Epithelial cell of esophagus (primary cell): ENCODE results near the gene PPP3CB.

Experiments used
- DNase-seq: peaks from one replicate; pipeline ENCODE4 v3.0.0; 2010; ENCODE audit warnings: low read depth
- H3K4me3 ChIP-seq: 2 replicates; pipeline ENCODE4 v1.5.1; 2011; ENCODE audit warnings: mild to moderate bottlenecking, low read length, control low read depth
- CTCF ChIP-seq: IDR thresholded peaks from 2 replicates; pipeline ENCODE4 v1.5.1; 2011; ENCODE audit warnings: low read depth, mild to moderate bottlenecking, low read length, control low read depth, inconsistent platforms; ENCODE audit not compliant: insufficient read depth; ENCODE audit errors: missing control alignments

PPP3CB gene

DNA sequence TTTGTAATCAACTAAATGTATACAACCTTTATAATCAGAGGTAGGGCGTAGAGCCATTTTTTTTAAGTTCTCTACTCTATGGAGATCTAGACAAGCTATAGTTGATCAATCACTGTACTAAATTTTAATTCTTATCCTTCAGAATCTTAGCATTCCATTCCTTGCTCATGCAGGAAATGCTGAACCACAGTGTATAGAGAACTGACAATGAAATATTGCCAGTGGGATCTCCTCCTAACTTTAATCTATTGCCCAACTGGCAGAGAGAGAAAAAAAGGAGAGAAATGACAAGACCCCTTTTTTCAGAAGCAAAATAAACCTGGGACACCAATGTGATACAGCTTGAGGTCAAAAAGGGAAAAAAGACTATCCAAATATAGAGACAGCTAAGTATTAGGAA lies 26.4 kb upstream of the PPP3CB start:
- no peak for TF ChIP-seq CTCF
- H3K4me3 ChIP-seq: no peak overlapping the region
- no peak for DNase-seq

DNA sequence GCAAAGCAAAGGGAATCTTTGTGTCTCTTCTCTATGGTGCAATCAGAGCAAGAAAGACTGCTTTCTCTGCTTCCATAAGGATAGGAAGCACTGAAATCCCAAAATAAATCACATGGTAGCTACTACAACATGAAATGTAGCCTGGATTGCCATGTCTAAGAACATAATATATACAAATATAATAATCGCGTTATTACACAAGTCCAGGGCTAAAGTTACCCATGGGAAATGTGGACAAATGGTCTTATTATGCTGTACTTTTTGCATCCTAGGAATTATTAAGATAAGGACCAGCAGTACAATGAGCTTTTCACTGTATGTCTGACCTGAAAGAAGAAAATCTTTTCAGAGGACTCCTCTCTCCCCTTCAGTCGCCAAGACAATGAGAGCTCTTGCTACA lies 23.5 kb upstream of the PPP3CB start:
- no peak overlapping the region for H3K4me3 ChIP-seq
- no peak for DNase-seq
- no peak for TF ChIP-seq CTCF

DNA sequence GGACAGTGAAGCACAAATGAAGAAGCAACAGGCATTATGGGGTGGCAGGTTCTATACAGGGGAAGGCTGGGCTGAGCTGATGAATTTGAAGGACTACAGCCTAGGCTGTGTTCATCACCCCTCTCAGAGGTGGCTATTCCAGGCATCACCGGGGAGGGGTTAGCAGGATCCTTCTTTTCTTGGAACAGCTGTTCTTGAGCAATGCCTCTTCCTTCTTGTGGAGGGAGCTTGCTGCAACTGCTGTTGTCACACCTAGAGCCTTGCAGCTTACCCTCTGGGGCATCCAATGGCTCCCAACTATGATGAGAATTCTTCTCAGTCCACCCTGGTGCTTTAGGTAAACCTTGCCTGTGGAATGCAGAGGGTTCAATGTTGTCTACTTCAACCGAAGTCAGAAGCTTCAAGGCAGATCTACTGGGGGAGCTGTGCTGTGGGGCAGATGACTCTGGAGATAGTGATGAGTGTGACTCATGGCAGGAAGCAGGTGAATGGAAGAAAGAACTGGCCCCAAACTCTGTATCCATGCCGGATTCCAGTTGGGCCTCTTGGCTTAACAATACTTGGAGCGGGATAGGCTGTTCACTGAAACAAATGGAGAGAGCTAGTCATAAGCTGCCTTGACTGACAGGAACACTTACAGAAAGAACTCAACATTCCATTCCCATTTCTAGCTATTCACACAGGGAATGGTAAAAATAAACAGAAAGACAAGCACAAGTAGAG lies 21.5 kb upstream of the PPP3CB start:
- TF ChIP-seq CTCF: no peak
- DNase-seq: peak; percentile 65

DNA sequence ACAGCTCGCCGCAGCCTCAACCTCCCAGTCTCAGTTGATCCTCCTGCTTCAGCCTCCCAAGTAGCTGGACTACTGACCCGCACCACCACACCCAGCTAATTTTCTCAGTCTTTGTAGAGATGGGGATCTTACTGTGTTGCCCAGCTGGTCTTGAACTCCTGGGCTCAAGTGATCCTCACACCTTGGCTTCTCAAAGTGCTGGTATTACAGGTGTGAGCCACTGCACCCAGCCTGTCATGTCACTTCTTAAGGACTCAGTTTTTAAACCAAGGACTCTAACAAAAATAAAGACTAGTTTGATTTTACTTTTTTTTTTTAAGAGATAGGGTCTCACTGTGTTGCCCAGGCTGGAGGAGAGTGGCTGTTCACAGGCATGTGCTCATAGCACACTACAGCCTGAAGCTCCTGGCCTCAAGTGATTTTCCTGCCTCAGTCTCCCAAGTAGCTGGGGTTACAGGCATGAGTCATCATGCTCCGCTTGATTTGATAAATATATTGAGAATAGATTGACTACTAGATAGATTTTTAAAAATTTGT lies 16.5 kb upstream of the PPP3CB start:
- no peak for TF ChIP-seq CTCF
- H3K4me3 ChIP-seq: no peak overlapping the region
- DNase-seq: no peak

More for the DNA sequence above, 21.5 kb upstream of the PPP3CB start:
- no peak overlapping the region for H3K4me3 ChIP-seq

- no peak overlapping the region for H3K4me3 ChIP-seq
- no peak for TF ChIP-seq CTCF
- no peak for DNase-seq
These were observed 13.9 kb upstream of the PPP3CB start for GRCh38 chr10:73509695-73510094.

DNA sequence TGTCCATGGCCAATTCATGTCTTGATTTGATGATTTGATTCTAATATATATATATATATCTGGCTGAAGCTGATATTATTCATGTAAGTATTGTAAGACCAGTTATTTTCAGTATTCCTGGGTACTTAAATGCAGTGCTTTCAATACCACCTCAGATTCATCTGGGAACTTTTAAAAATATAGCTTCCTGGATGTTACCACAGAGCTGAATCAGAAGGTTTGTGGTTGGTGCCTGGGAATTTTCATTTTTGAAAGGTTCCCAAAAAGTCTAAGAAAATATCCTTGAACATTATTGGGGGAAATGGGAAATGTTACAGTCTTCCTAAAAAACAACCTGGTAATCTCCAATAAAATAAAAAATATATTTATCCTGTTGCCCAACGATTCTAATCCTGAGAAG lies 10.7 kb upstream of the PPP3CB start:
- DNase-seq: no peak
- no peak for TF ChIP-seq CTCF
- H3K4me3 ChIP-seq: no peak overlapping the region

DNA sequence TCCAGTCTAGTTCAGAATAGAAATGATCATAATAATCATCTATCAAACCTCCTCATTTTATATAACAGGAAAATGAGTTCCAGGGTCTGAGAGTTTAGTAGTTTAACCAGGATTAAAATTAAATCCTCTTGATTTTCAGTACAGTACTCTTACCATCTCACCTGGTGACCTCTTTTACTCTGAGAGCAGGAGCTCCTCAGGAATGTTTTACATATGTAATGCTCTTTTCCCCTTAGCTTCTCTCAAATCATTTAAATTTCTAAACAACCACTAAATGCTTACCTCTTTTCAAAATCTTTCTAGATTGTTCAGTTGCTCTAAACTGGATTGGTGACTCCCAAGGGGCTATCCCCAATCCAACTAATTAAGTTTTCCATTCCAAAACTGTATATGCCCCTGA lies 10.2 kb upstream of the PPP3CB start:
- H3K4me3 ChIP-seq: no peak overlapping the region
- TF ChIP-seq CTCF: no peak
- no peak for DNase-seq
